Right renal cortex interstitium (tissue), 3 donors: ENCODE data around the gene GORASP2. TPM values are rescaled to one million over a fixed set of nuclear protein-coding genes. Genes with fewer than 3 reads are reported as not detected.

Source experiments
- DNase-seq, 3 donors: peaks; one replicate each; pipeline ENCODE4 v3.0.0-alpha.2; 2013; ENCODE audit warnings: low read depth in 3 of 3, low spot score in 2 of 3
- polyA plus RNA-seq, 3 donors: library from polyadenylated mRNA; unstranded; fragments of 120-200 nt; gene quantifications; one replicate each; pipeline ENCODE4 v1.2.1, GENCODE V29; 2013; ENCODE audit not compliant: insufficient read length in 3 of 3

GORASP2 gene
- polyA plus RNA-seq, 3 donors, result 86.1 to 92.4 (median 92.0) TPM

- DNase-seq, result no peak
Observed at GRCh38 chr2:170922634-170923494, 6.2 kb upstream of the GORASP2 start.

- DNase-seq, result no peak
Observed at GRCh38 chr2:170923799-170924198, 5.3 kb upstream of the GORASP2 start.

GRCh38 chr2:170924969-170925368 lies 4.1 kb upstream of the GORASP2 start:
- DNase-seq, result no peak

- no peak for DNase-seq
Observed at GRCh38 chr2:170925923-170926322, 3.1 kb upstream of the GORASP2 start.

- DNase-seq, result no peak
Observed at GRCh38 chr2:170926743-170927297, 2.2 kb upstream of the GORASP2 start.

- DNase-seq, result no peak
Observed at GRCh38 chr2:170928036-170928823, 823 bp upstream of the GORASP2 start.

GRCh38 chr2:170929686-170930050 lies 615 bp downstream of the GORASP2 start:
- DNase-seq, result peak in 2 of 3 donors; percentile 42 to 56

GRCh38 chr2:170930131-170930990 lies 1.3 kb downstream of the GORASP2 start:
- peak in 1 of 3 donors; percentile 19 for DNase-seq

GRCh38 chr2:170930991-170931266 lies 1.9 kb downstream of the GORASP2 start:
- DNase-seq, result no peak

GRCh38 chr2:170932166-170932565 lies 3.1 kb downstream of the GORASP2 start:
- no peak for DNase-seq

GRCh38 chr2:170932948-170933347 lies 3.9 kb downstream of the GORASP2 start:
- no peak for DNase-seq

- DNase-seq, result no peak
Observed at GRCh38 chr2:170937709-170938379, 8.8 kb downstream of the GORASP2 start.

GRCh38 chr2:170940066-170940465 lies 11.0 kb downstream of the GORASP2 start:
- no peak for DNase-seq

- no peak for DNase-seq
Observed at GRCh38 chr2:170942615-170943014, 13.6 kb downstream of the GORASP2 start.

- DNase-seq, result no peak
Observed at GRCh38 chr2:170943041-170943440, 14.0 kb downstream of the GORASP2 start.

- DNase-seq, result no peak
Observed at GRCh38 chr2:170943596-170943995, 14.5 kb downstream of the GORASP2 start.

- no peak for DNase-seq
Observed at GRCh38 chr2:170944545-170944944, 15.5 kb downstream of the GORASP2 start.

GRCh38 chr2:170949415-170949814 lies 20.4 kb downstream of the GORASP2 start:
- DNase-seq, result no peak

- DNase-seq, result no peak
Observed at GRCh38 chr2:170950221-170950761, 21.2 kb downstream of the GORASP2 start.

- no peak for DNase-seq
Observed at GRCh38 chr2:170953941-170954340, 24.9 kb downstream of the GORASP2 start.
